HUDEP-2 (cell line): Measurements from ENCODE around the gene FBXO42.
"Not testable (repeated sequence)": the region's sequence is repeated elsewhere in the genome, so short reads cannot be mapped to it uniquely, and the experiment has no call there.

Source experiments
- DNase-seq, 76 experiments: peaks; one replicate each; lab custom pipeline; 2025; ENCODE audit not compliant: unreplicated experiment in 76 of 76; lab: John Stamatoyannopoulos, UW

Gene FBXO42

DNA sequence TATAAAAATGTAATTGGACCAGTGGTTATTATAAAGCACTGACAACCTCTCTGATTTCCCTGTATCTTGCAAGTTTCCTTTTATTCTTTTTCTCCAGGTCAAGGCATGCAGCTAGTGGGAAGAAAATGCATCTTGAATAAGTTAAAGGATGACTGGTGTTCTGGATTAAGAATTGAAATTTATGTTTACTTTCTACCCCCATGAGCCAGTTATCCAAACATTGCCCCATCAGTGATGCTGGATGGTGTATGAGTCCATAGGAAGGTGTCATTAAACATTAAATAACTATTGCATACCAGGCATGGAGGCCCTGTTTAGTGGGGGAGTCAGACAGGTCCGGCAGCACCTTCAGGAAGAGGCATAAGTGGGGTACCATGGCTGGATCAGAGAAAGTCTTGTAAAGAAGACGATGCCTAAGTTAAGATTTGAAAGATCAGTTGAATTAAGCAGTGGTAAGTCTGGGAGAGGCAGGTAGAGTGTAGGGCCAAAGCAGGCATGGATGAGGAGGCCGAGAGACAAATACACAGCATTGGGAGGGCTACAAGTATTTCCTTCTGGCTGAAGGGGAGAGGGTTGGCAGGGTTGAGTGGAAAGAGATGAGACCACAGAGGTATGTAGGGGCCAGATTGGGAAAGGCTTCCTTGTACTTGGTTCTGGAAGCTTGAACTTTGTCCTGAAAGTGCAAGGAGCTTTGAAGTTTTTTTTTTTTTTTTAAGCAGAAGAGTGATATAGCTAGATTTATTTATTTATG is 20.4 kb upstream of the FBXO42 start:
- DNase-seq, result no peak

DNA sequence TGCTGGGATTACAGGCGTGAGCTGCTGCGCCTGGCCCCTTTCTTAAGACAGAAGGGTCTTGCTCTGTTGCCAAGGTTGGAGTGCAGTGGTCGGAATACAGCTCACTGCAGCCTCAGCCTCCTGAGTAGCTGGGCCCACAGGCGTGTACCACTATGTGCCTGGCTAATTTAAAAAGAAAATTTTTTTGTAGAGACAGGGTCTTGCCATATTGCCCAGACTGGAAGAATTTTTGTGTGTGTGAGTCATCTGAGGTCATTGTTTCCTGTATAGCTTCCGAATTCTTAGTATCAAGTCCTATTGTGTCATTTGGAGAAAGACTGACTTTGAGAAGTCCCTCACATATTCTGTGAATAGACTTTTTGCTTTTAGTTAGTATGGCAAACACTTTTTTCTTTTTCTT is 19.4 kb upstream of the FBXO42 start:
- no peak for DNase-seq

DNA sequence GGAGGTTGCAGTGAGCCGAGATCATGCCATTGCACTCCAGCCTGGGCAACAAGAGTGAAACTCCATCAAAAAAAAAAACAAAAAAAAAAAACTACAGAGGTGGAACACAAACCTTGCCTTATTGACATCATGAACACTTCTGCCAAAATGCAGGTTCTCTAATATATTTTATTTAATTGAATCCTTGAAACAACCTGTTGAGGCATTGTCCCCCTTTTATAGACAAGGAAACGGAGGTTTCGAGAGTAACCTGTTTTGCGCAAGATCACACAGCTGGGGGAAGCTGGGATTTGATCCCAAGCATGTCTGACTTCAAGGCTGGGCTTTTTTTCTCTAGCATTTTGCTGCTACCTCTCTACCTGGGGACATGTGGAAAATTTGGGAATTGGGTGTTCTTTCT is 17.5 kb upstream of the FBXO42 start:
- no peak for DNase-seq

DNA sequence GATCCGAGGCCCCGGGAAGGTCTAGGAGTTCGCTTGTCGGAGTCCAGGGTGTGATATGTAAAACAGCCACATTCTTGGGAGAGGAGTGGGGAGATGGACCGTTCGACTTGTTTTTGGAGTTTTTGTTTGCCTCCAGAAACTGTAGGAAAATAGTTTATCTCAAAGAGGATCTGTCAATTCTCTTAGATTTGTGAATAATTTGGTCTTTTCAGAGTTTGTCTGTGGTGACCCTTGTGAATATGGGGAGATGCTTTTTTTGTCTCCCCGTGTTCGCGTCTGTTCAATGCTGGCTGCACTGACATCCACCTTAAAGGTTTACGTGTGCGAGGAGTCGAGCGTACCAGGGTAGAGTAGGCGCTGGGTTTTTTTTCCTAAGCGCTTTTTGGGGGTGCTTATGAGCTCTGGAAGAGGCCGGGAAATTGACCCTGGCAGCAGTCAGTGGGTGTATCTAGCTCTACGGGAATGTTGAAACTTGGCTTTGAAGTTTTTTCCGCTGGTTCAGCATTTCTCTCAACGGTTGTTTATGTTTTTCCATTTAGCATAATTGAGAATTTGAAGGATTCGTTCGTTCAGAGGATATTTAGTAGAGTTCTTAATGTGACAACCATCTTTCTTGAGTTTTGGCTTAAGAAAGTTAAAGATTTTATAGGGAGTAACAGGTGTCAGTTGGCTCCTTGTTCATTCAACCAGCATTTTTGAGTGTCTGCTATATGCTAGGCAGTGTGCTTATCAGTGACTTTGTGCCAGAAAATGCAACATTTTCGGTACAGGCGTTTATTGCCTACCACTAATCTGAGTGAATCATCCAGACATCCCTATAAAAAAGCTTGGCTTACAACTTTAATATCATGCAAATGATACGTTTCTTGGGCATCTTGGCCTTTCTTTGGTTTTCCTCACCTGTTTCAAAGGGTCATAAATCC is 15.9 kb upstream of the FBXO42 start:
- DNase-seq, result peak in 20 of 76 experiments; percentile 2 to 46 (median 18)

DNA sequence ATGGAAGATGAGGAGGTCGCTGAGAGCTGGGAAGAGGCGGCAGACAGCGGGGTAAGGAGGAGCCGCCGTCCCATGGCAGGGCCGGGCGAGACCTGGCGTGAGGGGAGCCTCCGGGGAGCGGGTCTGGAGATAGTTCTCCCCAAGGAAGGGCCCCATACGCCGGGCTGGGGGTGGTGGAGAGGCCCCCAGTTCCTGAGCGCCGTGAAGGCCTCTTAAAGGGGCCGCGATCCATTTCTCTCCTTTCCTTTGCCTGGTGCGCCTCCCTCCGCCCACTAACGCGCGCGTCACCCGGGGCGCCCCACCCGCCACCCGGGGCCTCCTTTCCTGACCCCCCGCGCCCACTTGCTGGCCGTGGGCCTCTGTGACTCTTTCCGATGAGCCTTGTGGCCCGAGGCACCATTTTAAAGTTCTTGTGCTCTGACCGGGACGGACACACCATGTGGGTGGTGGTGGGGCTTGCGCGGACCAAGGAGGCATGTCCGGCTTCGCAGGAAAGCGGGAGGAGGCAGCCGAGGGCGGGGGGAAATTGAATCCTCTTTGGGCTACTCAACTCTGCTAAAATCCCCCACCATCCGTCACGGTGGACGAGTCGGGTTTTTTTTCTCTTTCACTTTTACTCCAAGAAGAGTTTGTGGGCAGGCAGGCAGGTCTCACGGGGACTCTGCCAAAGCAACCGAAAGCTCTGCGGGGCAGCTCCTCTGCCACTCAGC is 15.1 kb upstream of the FBXO42 start:
- peak in 67 of 76 experiments; percentile 13 to 89 (median 69) for DNase-seq

DNA sequence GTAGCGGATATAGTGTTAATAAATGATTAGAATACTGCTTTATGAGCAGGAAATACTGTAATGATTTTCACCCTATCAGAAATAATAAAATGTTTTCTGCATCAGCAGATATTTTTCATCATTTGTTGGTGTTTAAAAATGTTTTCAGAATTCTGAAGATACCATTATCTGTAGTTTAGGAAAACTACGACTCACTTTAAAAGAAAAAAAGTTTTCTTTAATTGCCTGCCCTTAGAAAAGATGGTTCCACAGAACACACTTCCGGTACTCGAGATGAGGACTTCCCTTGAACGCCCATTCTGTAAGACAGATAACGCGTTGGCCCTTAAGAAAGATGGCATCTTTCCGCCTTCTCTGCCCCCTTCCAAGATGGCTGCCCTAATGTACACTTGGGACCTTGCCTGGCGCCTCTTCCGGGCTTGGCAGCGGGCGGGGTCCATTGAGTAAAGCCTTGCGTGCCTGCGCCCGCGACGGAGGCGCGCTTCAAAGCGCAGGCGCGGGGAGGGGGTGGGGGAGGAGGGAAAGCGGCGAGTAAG is 14.5 kb upstream of the FBXO42 start, which contains the start of gene SZRD1:
Gene SZRD1, plus strand, starts transcription at position 521 of the 536 bp plus-strand sequence. CDS start 16 bp downstream, outside the sequence.
- DNase-seq, result peak in 74 of 76 experiments; percentile 64 to 98 (median 94)

DNA sequence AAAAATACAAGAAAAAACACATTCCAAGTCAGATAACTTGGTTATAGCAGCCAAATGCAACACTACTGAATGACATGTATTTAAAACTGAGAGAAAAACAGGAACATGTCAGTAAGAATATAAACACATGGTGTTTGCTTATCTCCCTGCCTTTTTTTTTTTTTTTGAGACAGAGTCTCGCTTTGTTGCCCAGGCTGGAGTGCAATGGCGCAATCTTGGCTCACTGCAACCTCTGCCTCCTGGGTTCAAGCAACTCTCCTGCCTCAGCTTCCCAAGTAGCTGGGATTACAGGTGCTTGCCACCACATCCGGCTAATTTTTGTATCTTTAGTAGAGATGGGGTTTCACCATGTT is 12.8 kb upstream of the FBXO42 start:
- DNase-seq, result not testable (repeated sequence)

DNA sequence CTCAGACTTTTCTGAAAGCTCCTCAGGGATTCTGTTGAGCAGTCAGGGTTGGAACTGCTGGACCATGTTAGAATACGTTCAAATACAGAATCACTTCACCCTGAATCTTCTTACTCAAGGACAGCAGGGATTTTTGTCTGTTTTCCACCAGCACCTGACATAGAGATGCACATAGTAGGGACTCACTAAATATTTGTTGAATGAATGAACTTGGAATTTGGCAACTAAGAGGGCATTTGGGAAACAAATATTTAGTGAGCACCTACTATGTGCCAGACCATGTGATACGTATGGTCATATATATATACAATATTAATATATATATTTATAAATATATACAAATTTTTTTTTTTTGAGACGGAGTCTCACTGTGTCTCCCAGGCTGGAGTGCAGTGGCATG is 4.6 kb upstream of the FBXO42 start:
- DNase-seq, result no peak

DNA sequence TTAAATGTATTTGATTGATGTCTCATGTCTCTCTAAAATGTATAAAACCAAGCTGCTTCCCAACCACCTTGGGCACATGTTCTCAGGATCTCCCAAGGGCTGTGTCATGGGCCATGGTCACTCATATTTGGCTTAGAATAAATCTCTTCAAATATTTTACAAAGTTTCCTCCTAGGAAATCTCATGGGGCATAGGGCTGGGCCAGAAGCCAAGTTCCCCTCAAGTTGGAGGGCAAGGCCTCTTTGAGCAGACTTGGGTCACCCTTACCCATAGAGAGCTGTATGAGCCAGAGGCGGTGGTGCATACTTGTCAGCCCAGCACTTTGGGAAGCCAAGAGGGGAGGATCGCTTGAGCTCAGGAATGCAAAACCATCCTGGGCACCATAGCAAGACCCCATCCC is 2.3 kb upstream of the FBXO42 start:
- DNase-seq, result no peak

DNA sequence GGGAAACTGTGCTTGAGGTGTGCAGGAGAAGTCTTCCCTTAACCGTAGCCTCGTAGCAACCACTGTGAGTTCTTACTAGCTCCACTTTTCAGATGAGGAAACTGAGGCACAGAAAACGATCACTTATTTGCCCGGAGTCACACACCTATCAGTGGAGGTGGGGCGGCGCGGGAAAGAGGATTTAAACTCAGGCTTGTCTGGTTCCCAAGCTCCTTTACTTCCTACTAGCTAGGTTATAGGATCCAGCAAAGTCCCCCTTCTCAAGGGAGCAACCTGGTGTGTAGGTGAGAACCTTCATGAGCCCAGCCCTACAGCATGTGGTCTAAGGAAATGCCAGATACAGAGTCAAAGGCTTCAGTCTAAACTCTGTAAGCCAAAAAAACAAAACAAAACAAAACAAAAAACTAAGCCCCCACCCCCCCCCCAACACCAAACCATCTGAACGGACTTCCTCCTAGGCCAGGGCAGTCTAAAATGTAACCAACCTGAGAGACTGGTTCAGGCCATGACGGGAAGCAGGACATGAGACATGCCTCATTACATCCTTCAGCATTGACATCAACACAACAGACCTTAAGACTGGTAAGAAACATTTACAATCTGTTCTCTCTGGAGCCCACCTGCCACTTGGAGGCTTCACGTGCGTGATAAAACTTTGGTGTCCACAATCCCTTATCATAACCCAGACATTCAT is 709 bp upstream of the FBXO42 start:
- DNase-seq, result peak in 1 of 76 experiments; percentile 73

DNA sequence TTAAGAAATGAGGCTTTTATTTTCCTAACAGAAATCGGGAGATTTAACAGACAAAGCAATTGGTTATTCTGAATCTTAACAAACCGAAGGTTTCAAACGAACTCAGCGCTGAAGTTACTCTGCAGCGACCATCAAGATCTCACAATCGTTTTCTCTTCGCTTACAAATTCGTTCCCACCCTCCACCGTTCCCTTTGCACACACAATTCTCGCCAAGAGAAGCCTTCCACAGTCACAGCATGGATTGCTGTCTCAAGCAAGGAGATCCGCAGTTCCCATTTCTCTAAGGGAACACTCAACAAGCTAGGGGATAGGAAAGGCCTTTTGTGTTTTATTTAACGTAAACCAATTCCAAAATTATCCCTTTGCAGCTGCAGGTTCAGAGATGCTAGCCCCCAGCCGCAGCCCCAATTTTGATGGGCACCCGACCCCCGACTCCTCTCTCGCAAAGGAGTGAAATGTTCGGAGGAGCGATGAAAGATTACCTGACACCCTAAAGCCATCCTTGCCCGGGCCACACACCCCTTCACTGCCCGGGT is 755 bp downstream of the FBXO42 start:
- DNase-seq, result peak in 10 of 76 experiments; percentile 2 to 21 (median 8)

DNA sequence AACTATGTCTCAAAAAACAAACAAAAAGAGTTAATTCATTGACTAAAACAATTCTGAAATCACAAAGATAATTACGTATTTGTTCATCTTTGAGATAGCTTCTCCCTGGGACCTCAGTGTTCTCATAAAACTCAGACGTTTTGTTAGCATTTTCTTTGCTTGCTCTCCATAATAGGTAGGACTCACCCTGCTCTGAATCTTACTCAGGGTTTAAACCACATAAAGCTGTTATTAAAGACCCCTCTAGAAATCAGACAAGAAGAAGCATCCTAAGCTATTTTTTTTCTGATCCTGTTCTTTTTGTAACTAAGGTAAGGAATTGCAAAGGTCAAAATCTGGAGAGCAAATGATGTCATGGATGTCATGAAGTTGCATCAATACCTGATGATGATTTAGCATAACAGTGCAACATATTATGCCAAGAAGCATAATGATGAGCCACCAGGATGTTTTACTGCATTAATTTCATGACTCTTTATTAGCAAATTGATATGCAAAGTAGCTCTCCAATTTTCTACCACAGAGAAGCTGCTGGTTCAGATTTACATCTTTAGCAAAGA is 2.4 kb downstream of the FBXO42 start:
- DNase-seq, result no peak

DNA sequence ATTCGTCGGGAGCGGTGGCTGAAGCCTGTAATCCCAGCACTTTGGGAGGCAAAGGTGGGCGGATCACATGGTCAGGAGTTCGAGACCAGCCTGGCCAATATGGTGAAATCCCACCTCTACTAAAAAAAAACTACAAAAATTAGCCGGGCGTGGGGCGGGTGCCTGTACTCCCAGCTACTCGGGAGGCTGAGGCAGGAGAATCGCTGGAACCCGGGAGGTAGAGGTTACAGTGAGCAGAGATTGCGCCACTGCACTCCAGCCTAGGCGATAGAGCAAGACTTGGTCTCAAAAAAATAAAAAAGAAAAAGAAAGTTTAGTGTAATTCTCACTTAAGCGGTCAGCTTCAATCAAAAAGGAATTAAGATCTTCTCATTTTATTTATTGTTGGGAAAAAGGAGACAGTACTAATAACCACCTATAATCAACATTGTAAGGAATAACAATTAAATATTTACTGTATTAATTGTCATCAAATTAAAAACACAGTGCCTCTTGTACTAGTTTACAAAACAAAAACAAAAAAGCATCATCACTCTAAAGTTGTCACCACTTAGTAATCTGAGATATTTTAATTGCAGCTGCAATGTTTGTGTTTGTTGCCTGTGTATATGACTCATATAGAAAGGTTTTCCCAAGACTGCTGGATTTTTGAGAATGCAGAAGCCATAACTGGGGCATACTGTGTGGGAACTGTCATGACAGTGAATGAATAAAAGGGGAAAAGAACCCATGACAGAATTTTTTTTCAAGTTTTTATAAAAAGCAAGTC is 3.7 kb downstream of the FBXO42 start:
- no peak for DNase-seq

DNA sequence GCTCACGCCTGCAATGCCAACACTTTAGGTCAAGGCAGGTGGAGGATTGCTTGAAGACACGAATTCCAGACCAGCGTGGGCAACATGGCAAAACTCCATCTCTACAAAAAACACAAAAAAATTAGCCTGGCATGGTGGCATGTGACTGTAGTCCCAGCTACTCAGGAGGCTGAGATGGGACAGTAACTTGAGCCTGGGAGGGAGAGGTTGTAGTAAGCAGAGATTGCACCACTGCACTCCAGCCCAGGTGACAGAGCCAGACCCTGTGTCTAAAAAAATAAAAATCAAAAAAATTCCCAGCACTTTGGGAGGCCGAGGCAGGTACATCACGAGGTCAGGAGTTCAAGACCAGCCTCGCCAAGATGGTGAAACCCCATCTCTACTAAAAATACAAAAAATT is 9.0 kb downstream of the FBXO42 start:
- not testable (repeated sequence) for DNase-seq

DNA sequence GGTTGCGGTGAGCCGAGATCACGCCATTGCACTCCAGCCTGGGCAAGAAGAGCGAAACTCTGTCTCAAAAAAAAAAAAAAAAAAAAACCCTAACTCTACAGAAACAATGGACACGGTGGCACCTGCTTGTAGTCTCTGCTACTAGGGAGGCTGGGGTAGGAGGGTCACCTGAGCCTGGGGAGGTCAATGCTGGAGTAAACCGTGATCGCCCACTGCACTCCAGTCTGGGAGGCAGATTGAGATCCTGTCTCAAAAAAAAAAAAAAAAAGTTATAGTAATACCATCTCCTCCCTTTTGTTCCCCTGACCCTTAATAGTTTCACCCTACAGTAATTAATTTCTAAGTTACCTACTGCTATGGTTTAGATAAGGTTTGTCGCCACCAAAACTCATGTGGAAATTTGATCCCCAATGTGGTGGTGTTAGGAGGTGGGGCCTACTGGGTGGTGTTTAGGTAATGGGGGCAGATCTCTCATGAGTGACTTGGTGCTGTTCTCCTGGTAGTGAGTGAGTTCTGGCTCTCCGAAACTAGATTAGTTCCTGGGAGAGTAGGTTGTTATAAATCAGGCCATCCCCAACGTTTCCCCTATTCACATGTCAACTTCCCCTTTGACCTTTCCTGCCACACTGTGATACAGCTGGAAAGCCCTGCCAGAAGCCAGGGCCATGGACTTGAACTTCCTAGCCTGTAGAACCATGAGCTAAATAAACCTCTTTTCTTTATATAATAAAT is 9.8 kb downstream of the FBXO42 start:
- no peak for DNase-seq

DNA sequence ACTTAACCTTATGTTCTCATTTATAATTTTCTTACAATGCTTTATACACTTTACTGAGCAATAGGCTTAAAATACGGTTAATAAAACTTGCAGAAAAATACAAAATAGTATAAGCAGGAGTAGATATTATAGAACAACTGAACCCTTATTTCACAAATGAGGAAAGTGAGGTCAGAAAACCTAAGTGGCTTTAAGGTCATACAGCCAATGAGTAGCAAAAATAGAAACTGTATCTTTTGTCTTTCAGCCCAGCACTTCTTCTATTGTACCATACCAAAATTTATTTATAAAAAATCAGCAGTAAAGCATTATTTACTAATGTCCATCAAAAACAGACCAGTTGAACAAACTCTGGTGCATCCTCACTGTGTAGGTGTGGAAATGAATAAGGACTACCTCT is 11.6 kb downstream of the FBXO42 start:
- no peak for DNase-seq

DNA sequence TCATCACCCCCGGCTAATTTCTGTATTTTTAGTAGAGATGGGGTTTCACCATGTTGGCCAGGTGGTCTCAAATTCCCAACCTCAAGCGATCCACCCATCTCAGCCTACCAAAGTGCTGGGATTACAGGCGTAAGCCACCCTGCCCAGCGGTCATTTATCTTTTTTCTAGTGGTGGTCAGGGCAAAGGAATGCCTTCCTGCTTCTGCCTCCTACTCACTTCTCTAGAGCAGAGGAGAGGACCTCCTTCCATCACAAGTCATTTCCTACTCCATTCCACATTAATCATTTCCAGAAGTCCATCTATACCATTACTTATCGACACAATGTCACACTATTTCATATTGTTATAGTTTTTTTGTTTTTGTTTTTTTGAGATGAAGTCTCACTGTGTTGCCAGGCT is 13.3 kb downstream of the FBXO42 start:
- no peak for DNase-seq

DNA sequence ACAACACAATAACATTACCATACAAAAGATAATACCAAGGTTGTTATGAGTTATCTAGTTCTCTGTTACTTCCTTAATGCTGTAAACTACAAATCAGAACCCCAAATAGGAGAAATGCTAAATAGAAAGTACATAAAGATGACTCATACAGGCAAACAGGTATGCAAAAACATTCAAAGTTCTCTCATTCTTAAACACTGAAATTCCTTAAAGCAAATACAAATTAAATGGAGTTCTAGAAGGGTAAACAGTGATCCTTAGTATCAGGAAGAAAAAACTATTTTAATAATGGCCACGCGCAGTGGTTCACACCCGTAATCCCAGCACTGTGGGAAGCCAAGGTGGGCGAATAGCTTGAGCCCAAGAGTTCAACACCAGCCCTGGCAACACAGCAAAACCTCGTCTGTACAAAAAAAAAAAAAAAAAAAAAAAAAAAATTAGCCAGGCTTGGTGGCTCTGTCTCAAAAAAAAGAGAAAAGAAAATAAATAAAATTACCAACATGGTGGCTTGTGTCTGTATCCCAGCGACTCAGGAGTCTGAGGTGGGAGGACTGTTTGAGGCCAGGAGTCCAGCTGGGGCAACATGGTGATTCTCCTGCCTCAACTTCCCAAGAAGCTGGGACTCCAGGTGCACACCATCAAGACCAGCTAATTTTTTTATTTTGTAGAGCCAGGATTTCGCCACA is 17.5 kb downstream of the FBXO42 start:
- no peak for DNase-seq
